ENCODE results near the gene VTI1A. TPM values are rescaled to one million over a fixed set of nuclear protein-coding genes. Genes with fewer than 3 reads are reported as not detected.

The VTI1A gene
- total RNA-seq, 1 donor from 2014 or later, result 30.1 TPM

- no peak for DNase-seq (ENCODE audit: low read depth)
- H3K4me3 ChIP-seq (ENCODE audit: low read depth, low read length), result no peak overlapping the region
- no peak for TF ChIP-seq CTCF (conservative IDR thresholded peaks at IDR 0.05; ENCODE audit: low read depth, low read length)
Observed at GRCh38 chr10:112793202-112793921, 346.3 kb downstream of the VTI1A start.

- H3K4me3 ChIP-seq (ENCODE audit: low read depth, low read length), result no peak overlapping the region
- no peak for DNase-seq (ENCODE audit: low read depth)
- TF ChIP-seq CTCF (conservative IDR thresholded peaks at IDR 0.05; ENCODE audit: low read depth, low read length), result no peak
Observed at GRCh38 chr10:112794201-112794600, 347.2 kb downstream of the VTI1A start.

- no peak overlapping the region for H3K4me3 ChIP-seq (ENCODE audit: low read depth, low read length)
- DNase-seq (ENCODE audit: low read depth), result no peak
- TF ChIP-seq CTCF (conservative IDR thresholded peaks at IDR 0.05; ENCODE audit: low read depth, low read length), result no peak
Observed at GRCh38 chr10:112795067-112795466, 348.1 kb downstream of the VTI1A start.

- DNase-seq (ENCODE audit: low read depth), result no peak
- TF ChIP-seq CTCF (conservative IDR thresholded peaks at IDR 0.05; ENCODE audit: low read depth, low read length), result no peak
- H3K4me3 ChIP-seq (ENCODE audit: low read depth, low read length), result no peak overlapping the region
Observed at GRCh38 chr10:112797197-112797596, 350.2 kb downstream of the VTI1A start.

- no peak overlapping the region for H3K4me3 ChIP-seq (ENCODE audit: low read depth, low read length)
- no peak for DNase-seq (ENCODE audit: low read depth)
- TF ChIP-seq CTCF (conservative IDR thresholded peaks at IDR 0.05; ENCODE audit: low read depth, low read length), result no peak
Observed at GRCh38 chr10:112797855-112798254, 350.8 kb downstream of the VTI1A start.

GRCh38 chr10:112799038-112799437 is 352.0 kb downstream of the VTI1A start:
- TF ChIP-seq CTCF (conservative IDR thresholded peaks at IDR 0.05; ENCODE audit: low read depth, low read length), result no peak
- H3K4me3 ChIP-seq (ENCODE audit: low read depth, low read length), result no peak overlapping the region
- no peak for DNase-seq (ENCODE audit: low read depth)

Measured in epithelial cell of proximal tubule (primary cell).